Omental fat pad (tissue), 4 donors: Measurements from ENCODE around the gene ST3GAL3. TPM values are rescaled to one million over a fixed set of nuclear protein-coding genes. Genes with fewer than 3 reads are reported as not detected.

Experiments
- ATAC-seq: fragments of 150-250 bp; one replicate; pipeline ENCODE4 v1.9.1; 2016; ENCODE audit warnings: mild to moderate bottlenecking, moderate library complexity; ENCODE audit not compliant: low FRiP score
- DNase-seq: peaks from one replicate; pipeline ENCODE4 v3.0.0-alpha.2; 2019; ENCODE audit warnings: low spot score
- total RNA-seq, 4 donors: library from RNA; depleted of rRNA; stranded (reverse); fragments of >200 nt; gene quantifications; one replicate each; pipeline ENCODE4 v1.1.0, GENCODE V29; 2016
- TF ChIP-seq, protein P1 (sequence below), 3 donors: fragments of 450-650 bp; IDR thresholded peaks; one replicate each; pipeline ENCODE4 v1.5.1; 2016 to 2017; ENCODE audit warnings: antibody characterized with exemption in 3 of 3, mild to moderate bottlenecking in 3 of 3, moderate library complexity in 2 of 3

ST3GAL3 gene
- total RNA-seq, 4 donors from 2014 or later = 13.4 to 23.9 (median 20.1) TPM

DNA sequence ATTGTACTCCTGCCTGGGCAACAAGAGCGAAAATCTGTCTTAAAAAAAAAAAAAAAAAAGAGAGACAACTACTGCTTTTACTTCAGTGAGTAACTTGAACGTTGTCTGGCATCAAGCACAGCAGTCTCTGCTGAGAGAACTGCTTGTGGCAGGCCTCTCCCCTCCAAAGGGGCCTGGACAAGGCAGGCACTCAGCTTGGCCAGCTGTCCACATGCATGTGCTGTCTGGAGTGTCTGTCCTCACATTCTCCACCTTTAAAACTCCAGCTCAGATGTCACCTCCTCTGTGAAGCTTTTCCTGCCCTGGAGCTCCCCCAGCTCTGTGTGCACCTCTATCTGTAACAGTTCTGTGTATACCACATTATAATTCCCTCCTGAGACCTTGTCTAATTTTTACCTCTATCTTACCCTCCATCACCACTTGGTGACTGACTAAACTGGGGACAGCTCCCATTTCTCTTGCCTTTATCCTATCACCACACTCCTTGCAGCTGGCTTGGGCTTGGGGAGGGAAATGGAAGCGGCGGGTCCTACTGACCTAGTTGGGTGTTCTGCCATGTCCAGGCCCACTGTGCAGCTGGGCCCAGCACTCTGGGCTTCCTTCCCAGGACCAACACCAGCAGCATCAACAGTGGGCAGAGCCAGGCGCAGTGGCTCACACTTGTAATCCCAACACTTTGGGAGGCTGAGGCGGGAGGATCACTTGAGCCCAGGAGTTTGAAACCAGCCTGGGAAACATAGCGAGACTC, 154.8 kb downstream of the ST3GAL3 start:
- TF ChIP-seq, protein P1, sequence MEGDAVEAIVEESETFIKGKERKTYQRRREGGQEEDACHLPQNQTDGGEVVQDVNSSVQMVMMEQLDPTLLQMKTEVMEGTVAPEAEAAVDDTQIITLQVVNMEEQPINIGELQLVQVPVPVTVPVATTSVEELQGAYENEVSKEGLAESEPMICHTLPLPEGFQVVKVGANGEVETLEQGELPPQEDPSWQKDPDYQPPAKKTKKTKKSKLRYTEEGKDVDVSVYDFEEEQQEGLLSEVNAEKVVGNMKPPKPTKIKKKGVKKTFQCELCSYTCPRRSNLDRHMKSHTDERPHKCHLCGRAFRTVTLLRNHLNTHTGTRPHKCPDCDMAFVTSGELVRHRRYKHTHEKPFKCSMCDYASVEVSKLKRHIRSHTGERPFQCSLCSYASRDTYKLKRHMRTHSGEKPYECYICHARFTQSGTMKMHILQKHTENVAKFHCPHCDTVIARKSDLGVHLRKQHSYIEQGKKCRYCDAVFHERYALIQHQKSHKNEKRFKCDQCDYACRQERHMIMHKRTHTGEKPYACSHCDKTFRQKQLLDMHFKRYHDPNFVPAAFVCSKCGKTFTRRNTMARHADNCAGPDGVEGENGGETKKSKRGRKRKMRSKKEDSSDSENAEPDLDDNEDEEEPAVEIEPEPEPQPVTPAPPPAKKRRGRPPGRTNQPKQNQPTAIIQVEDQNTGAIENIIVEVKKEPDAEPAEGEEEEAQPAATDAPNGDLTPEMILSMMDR (IDR thresholded peaks at IDR 0.05) = no peak
- no peak for DNase-seq
- ATAC-seq = no peak

DNA sequence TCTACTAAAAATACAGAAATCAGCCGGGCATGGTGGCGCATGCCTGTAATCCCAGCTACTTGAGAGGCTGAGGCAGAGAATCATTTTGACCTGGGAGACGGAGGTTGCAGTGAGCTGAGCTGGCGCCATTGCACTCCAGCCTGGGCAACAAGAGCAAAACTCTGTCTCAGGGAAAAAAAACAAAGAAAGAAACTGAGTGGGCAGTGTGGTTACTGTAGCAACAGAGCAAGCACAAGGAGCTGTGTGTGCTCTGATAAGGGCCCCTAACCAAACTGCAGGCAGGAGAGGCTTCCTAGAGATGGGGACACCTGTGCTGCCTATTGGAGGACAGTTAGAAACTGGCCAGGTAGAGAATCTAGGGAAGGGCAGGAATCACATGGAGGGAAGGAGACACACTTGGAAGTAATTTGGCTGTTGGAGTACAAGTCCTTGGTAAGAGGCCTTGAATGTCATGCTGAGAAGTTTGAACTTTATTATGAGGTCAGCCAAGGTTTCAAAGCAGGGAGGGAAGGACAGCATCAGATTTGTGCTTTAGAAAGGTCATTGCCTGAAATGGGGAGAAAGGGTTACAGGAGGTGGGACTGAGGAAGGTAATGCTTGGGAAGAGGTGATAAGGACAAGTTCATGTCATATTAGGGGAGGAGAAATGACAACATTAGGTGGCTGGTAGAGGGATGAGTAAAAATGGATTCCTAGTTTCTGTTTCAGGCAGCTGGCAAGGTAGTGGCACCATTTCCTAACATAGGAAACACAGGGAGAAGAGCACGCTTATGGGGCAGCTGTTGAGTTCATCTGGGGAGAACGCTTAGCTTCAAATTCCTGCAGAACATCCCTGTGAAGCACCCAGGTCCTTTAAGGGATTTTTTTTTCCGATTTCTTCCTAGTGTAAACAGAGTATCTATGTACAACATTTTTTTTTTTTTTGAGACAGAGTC, 157.0 kb downstream of the ST3GAL3 start:
- ATAC-seq = no peak
- TF ChIP-seq, protein P1 (IDR thresholded peaks at IDR 0.05) = no peak
- DNase-seq = no peak

DNA sequence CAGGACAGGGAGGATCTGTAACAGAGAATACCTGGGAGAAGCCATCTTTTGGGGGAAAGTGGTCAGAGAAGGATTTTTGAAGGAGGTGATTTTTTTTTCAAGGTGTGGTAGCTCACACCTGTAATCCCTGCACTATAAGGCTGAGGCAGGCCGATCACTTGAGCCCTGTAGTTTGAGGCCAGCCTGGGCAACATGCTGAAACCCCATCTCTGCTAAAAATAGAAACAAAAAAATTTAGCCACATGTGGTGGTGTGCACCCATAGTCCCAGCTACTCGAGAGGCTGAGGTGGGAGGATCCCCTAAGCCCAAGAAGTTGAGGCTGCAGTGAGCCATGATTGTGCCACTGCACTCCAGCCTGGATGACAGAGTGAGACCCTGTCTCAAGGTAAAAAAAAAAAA, 158.9 kb downstream of the ST3GAL3 start:
- no peak for DNase-seq
- no peak for ATAC-seq
- TF ChIP-seq, protein P1 (IDR thresholded peaks at IDR 0.05) = no peak

DNA sequence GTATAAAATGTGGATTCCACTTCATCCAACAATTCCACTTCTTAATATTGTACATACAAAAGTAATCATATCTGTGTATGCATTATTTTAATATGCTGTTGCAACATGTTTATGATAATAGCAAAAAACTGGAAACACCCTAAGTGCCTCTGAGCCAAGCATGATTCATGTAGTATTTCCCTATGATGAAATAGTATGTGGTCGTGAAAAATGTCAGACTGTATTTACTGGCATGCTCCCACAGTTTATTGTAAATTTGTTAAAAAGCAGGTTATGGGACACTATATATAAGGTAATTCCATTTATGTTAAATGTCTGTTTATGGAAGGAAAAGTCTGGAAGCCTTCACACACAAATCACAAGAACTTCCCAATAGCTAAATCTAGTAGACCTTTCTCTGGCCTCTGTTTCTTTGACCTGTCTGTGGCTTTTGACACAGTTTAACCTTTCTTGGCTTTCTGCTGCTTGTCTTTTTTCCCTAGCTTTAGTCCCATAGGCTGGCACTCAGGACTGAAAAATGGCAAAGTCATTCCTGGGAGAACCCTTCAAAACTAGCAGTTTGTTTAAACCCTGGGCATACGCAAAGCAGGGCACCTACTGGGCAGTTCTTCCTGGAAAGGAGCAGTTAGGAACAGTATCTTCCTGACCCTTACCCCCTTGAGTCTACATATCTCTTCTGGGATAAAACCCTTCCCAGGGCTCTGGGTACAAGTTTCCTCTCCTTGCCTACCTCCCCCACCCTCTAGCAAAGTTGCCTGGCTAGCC, 160.8 kb downstream of the ST3GAL3 start:
- TF ChIP-seq, protein P1 (IDR thresholded peaks at IDR 0.05) = no peak
- DNase-seq (no peak), ATAC-seq (peak; percentile 60)

DNA sequence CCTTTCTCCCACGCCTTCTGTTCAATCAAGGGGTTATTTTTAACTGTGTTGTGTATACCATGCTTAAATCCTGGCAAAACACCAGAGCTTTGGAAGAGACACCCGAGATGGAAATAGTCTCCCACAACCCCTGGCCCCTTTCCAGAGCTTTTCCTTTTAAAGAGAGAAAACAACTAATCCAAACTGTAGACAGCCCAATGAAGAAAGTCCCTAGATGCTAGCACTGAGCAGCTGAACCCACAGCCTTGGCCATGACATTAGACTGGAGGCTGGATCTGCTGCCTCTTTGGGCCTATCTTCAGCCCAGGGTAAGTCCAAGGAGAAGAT, 161.4 kb downstream of the ST3GAL3 start:
- DNase-seq = no peak
- ATAC-seq = peak; percentile 21
- TF ChIP-seq, protein P1 (IDR thresholded peaks at IDR 0.05) = no peak

DNA sequence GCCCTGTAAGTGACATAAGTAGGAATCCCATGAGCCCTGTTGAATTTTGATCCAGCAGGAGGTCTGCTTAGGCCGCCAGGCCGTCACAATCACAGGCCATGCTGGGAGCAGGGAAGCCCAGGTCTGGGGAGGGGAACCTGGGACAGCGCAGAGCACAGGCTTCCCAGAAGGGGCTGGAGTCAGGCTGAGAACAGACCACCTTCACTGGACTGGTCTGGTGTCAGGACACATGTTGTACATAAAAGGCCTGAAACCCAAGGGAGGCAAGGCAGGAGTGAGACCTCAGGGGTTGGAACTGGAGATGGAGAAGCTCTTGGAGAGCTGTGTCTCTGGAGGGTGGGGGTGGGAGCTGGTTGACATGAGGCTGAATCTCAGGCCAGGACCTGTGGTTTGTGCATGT, 163.0 kb downstream of the ST3GAL3 start:
- ATAC-seq = no peak

More for the DNA sequence above, 163.0 kb downstream of the ST3GAL3 start:
- no peak for DNase-seq
- TF ChIP-seq, protein P1 (IDR thresholded peaks at IDR 0.05) = no peak
